H9 (cell line): ENCODE data around the gene ELANE. TPM values are rescaled to one million over a fixed set of nuclear protein-coding genes. Genes with fewer than 3 reads are reported as not detected.
A peak's percentile ranks its signal among the peaks of the same experiment; 100 is the strongest.

Source experiments
- DNase-seq: peaks from one replicate; pipeline ENCODE4 v3.0.0-alpha.2; 2017
- H2AFZ ChIP-seq: one replicate; pipeline ENCODE4 v1.6.1; 2013; ENCODE audit warnings: mild to moderate bottlenecking, low read length, control low read depth, moderate library complexity
- H2AK5ac ChIP-seq: 2 replicates; pipeline ENCODE4 v1.6.1; 2013; ENCODE audit warnings: low read length, control low read depth, mixed read lengths; ENCODE audit not compliant: insufficient read length
- H2BK120ac ChIP-seq: one replicate; pipeline ENCODE4 v1.6.1; 2013; ENCODE audit warnings: low read depth, mild to moderate bottlenecking, low read length, control low read depth, inconsistent platforms; ENCODE audit not compliant: poor library complexity, severe bottlenecking
- H2BK12ac ChIP-seq: 2 replicates; pipeline ENCODE4 v1.6.1; 2013; ENCODE audit warnings: low read length, control low read depth, mixed read lengths, low read depth; ENCODE audit not compliant: insufficient read length
- H2BK15ac ChIP-seq: 2 replicates; pipeline ENCODE4 v1.6.1; 2013; ENCODE audit warnings: low read depth, low read length, control low read depth
- H2BK20ac ChIP-seq: one replicate; pipeline ENCODE4 v1.6.1; 2013; ENCODE audit warnings: low read depth, mild to moderate bottlenecking, low read length, control low read depth, inconsistent platforms; ENCODE audit not compliant: poor library complexity, severe bottlenecking
- H2BK5ac ChIP-seq: 2 replicates; pipeline ENCODE4 v1.6.1; 2013; ENCODE audit warnings: low read length, control low read depth, mixed read lengths; ENCODE audit not compliant: insufficient read length
- H3K14ac ChIP-seq: 2 replicates; pipeline ENCODE4 v1.6.1; 2013; ENCODE audit warnings: low read length, control low read depth; ENCODE audit not compliant: insufficient read depth
- H3K18ac ChIP-seq: 2 replicates; pipeline ENCODE4 v1.6.1; 2013; ENCODE audit warnings: low read depth, mild to moderate bottlenecking, mixed read lengths, low read length, control low read depth; ENCODE audit not compliant: insufficient read length
- H3K23ac ChIP-seq: 2 replicates; pipeline ENCODE4 v1.6.1; 2013; ENCODE audit warnings: low read length, control low read depth, mixed read lengths, low read depth; ENCODE audit not compliant: insufficient read length
- H3K23me2 ChIP-seq: 2 replicates; pipeline ENCODE4 v1.6.1; 2013; ENCODE audit warnings: low read depth, mild to moderate bottlenecking, mixed read lengths, low read length, control low read depth; ENCODE audit not compliant: insufficient read length, poor library complexity, severe bottlenecking
- H3K27ac ChIP-seq: 2 replicates; pipeline ENCODE4 v1.5.1; 2013; ENCODE audit warnings: low read length, control low read depth, mixed read lengths, low read depth; ENCODE audit not compliant: insufficient read length
- H3K27me3 ChIP-seq: 2 replicates; pipeline ENCODE4 v1.6.1; 2013; ENCODE audit warnings: low read length, control low read depth, inconsistent platforms; ENCODE audit not compliant: insufficient read depth
- H3K4ac ChIP-seq: 2 replicates; pipeline ENCODE4 v1.6.1; 2013; ENCODE audit warnings: low read depth, mild to moderate bottlenecking, control low read depth, inconsistent platforms, low read length, moderate library complexity
- H3K4me1 ChIP-seq: 2 replicates; pipeline ENCODE4 v1.6.1; 2013; ENCODE audit warnings: low read length, control low read depth, inconsistent platforms; ENCODE audit not compliant: insufficient read depth
- H3K4me2 ChIP-seq: 2 replicates; pipeline ENCODE4 v1.6.1; 2013; ENCODE audit warnings: low read length, control low read depth, mixed read lengths; ENCODE audit not compliant: insufficient read length, insufficient read depth
- H3K56ac ChIP-seq: 2 replicates; pipeline ENCODE4 v1.6.1; 2013; ENCODE audit warnings: low read depth, mild to moderate bottlenecking, mixed read lengths, low read length, control low read depth; ENCODE audit not compliant: insufficient read length
- H3K79me1 ChIP-seq: 2 replicates; pipeline ENCODE4 v1.6.1; 2013; ENCODE audit warnings: low read depth, mild to moderate bottlenecking, moderate library complexity, low read length, control low read depth, inconsistent platforms; ENCODE audit not compliant: insufficient read depth, poor library complexity, severe bottlenecking
- H3K79me2 ChIP-seq: 2 replicates; pipeline ENCODE4 v1.6.1; 2013; ENCODE audit warnings: low read length, control low read depth, inconsistent platforms; ENCODE audit not compliant: insufficient read depth
- H3K9ac ChIP-seq: 2 replicates; pipeline ENCODE4 v1.6.1; 2013; ENCODE audit warnings: low read length, control low read depth, mixed read lengths; ENCODE audit not compliant: insufficient read length; ENCODE audit errors: extremely low read depth
- H3K9me3 ChIP-seq: one replicate; pipeline ENCODE4 v1.6.1; 2013; ENCODE audit warnings: low read depth, low read length, inconsistent platforms; ENCODE audit not compliant: control insufficient read depth
- H3T11ph ChIP-seq: one replicate; pipeline ENCODE4 v1.6.1; 2013; ENCODE audit warnings: mild to moderate bottlenecking, low read length, control low read depth, inconsistent platforms
- H4K20me1 ChIP-seq: one replicate; pipeline ENCODE4 v1.6.1; 2013; ENCODE audit not compliant: control insufficient read depth, insufficient read length, insufficient read depth
- H4K5ac ChIP-seq: 2 replicates; pipeline ENCODE4 v1.6.1; 2013; ENCODE audit warnings: low read depth, mild to moderate bottlenecking, mixed read lengths, low read length, control low read depth; ENCODE audit not compliant: insufficient read length
- H4K8ac ChIP-seq: replicated peaks from 2 replicates; pipeline ENCODE4 v1.6.1; 2013; ENCODE audit warnings: low read length, control low read depth, mixed read lengths, low read depth; ENCODE audit not compliant: insufficient read length
- H4K91ac ChIP-seq: 2 replicates; pipeline ENCODE4 v1.6.1; 2013; ENCODE audit warnings: low read depth, mild to moderate bottlenecking, moderate library complexity, mixed read lengths, low read length, control low read depth; ENCODE audit not compliant: insufficient read length
- H3K27ac Mint-ChIP-seq, 3 experiments: 2 replicates in 2 of 3; 3 replicates in 1 of 3; pipeline ENCODE4 v1.8.0; 2020 to 2021; ENCODE audit warnings: mixed read lengths in 3 of 3, mild to moderate bottlenecking in 1 of 3, moderate library complexity in 1 of 3
- H3K27me3 Mint-ChIP-seq: 2 replicates; pipeline ENCODE4 v1.8.0; 2021; ENCODE audit warnings: low read depth, mild to moderate bottlenecking, moderate library complexity, mixed read lengths
- H3K36me3 Mint-ChIP-seq, 3 experiments: 2 replicates in 2 of 3; 3 replicates in 1 of 3; pipeline ENCODE4 v1.8.0; 2020 to 2021; ENCODE audit warnings: low read depth in 3 of 3, mixed read lengths in 3 of 3; ENCODE audit not compliant: insufficient read depth in 1 of 3
- H3K4me1 Mint-ChIP-seq, 2 experiments: 2 replicates each; pipeline ENCODE4 v1.8.0; 2020; ENCODE audit warnings: mixed read lengths in 2 of 2
- H3K4me3 Mint-ChIP-seq, 2 experiments: 2 replicates in 1 of 2; 3 replicates in 1 of 2; pipeline ENCODE4 v1.8.0; 2020 to 2021; ENCODE audit warnings: mild to moderate bottlenecking in 2 of 2, mixed read lengths in 2 of 2, moderate library complexity in 1 of 2
- H3K9me3 Mint-ChIP-seq, 2 experiments: 2 replicates in 1 of 2; 3 replicates in 1 of 2; pipeline ENCODE4 v1.8.0; 2020; ENCODE audit warnings: mild to moderate bottlenecking in 2 of 2, mixed read lengths in 2 of 2, moderate library complexity in 1 of 2
- CTCF ChIP-seq: fragments of 200-600 bp; sonication (generic); conservative IDR thresholded peaks from 3 replicates; pipeline ENCODE4 v1.8.0; 2021; ENCODE audit warnings: antibody characterized with exemption, mild to moderate bottlenecking
- WGBS: extraction: QIAGEN DNeasy Blood & Tissue Kit; methylation state at CpG from one replicate; pipeline ENCODE4 v1.1.7; 2013; ENCODE audit warnings: missing lambda C conversion rate, low lambda C conversion rate, mixed read lengths; ENCODE audit not compliant: insufficient read length; ENCODE audit errors: extremely low coverage; 5-methylcytosine and 5-hydroxymethylcytosine counted together
- total RNA-seq: library from RNA; stranded (reverse); gene quantifications from 2 replicates; pipeline ENCODE4 v1.2.1, GENCODE V29; 2021

ELANE gene
- total RNA-seq, 1 experiment from 2014 or later: not detected

GRCh38 chr19:821231-821824 lies 30.8 kb upstream of the ELANE start:
- no peak overlapping the region for H2AK5ac ChIP-seq
- no CpG with 5 or more reads among the region's 64 CpGs for whole genome bisulfite sequencing
- no peak overlapping the region; the same call in 1 of the 2 replicates for H3K4ac ChIP-seq
- no peak overlapping the region for H3K27ac ChIP-seq
- no peaks in the 10 kb centered on the region for H4K20me1 ChIP-seq
- H2AFZ ChIP-seq: no peak overlapping the region
- no peak overlapping the region for H3K27ac Mint-ChIP-seq
- no peaks in the 10 kb centered on the region for H3K23me2 ChIP-seq
- H4K8ac ChIP-seq: no peak overlapping the region
- H3K79me2 ChIP-seq: no peaks in the 10 kb centered on the region
- no peak overlapping the region for H3K23ac ChIP-seq
- no peak for TF ChIP-seq CTCF
- no peaks in the 10 kb centered on the region; the same call in 1 of the 2 replicates for H3K4me1 ChIP-seq
- no peak overlapping the region for H3T11ph ChIP-seq
- no peak overlapping the region for H4K5ac ChIP-seq
- peak overlapping the region; percentile 75 for H3K18ac ChIP-seq
- no peak overlapping the region for H4K91ac ChIP-seq
- peak overlapping the region; percentile 67 to 81 for H3K4me3 Mint-ChIP-seq
- no peaks in the 10 kb centered on the region for H3K79me1 ChIP-seq
- no peak overlapping the region for H2BK20ac ChIP-seq
- H3K9me3 ChIP-seq: no peaks in the 10 kb centered on the region
- H3K36me3 Mint-ChIP-seq: peaks cover 7 to 18% (median 16%) of the 10 kb centered on the region in 3 experiments
- no peak overlapping the region for H3K9ac ChIP-seq
- H2BK120ac ChIP-seq: no peak overlapping the region
- H3K4me2 ChIP-seq: peak overlapping the region; percentile 53
- no peaks in the 10 kb centered on the region; a peak in 1 of 5 replicates for H3K9me3 Mint-ChIP-seq
- H2BK15ac ChIP-seq: no peak overlapping the region
- H2BK12ac ChIP-seq: no peak overlapping the region
- H3K27me3 Mint-ChIP-seq: peaks cover 5% of the 10 kb centered on the region
- H2BK5ac ChIP-seq: no peak overlapping the region
- H3K56ac ChIP-seq: no peak overlapping the region
- DNase-seq: peak; percentile 59
- H3K14ac ChIP-seq: no peak overlapping the region
- peaks cover 7 to 11% of the 10 kb centered on the region in 2 experiments for H3K4me1 Mint-ChIP-seq
- no peaks in the 10 kb centered on the region for H3K27me3 ChIP-seq
